GM10847 (cell line): ENCODE results near the gene TNRC6A.

Experiments used
- POLR2A ChIP-seq: IDR thresholded peaks from 2 replicates; pipeline ENCODE4 v1.6.1; 2011; ENCODE audit not compliant: insufficient read length; ENCODE audit errors: extremely low read depth

TNRC6A gene

GRCh38 chr16:24773771-24774427 is 44.4 kb downstream of the TNRC6A start:
- no peak for TF ChIP-seq POLR2A

GRCh38 chr16:24774510-24774909 is 45.1 kb downstream of the TNRC6A start:
- TF ChIP-seq POLR2A: no peak

DNA sequence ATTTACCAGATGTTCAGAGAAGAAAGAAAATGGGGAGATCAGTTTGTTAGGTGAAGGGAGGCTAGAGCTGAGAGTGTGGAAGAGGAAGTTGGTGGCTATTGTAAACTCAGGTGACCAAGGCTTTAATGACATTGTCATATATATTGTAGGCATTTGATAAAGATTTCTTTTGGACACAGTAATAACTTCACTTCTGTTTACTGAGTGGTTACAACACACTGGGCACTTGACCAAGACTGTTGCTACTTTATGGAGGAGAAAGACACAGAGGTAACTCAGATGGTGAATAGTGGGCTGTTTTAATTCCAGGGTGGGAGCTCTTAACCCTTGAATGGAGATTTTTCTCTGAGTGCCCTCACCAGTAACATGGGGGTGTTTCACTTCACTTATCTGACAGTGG is 46.0 kb downstream of the TNRC6A start:
- TF ChIP-seq POLR2A: no peak

DNA sequence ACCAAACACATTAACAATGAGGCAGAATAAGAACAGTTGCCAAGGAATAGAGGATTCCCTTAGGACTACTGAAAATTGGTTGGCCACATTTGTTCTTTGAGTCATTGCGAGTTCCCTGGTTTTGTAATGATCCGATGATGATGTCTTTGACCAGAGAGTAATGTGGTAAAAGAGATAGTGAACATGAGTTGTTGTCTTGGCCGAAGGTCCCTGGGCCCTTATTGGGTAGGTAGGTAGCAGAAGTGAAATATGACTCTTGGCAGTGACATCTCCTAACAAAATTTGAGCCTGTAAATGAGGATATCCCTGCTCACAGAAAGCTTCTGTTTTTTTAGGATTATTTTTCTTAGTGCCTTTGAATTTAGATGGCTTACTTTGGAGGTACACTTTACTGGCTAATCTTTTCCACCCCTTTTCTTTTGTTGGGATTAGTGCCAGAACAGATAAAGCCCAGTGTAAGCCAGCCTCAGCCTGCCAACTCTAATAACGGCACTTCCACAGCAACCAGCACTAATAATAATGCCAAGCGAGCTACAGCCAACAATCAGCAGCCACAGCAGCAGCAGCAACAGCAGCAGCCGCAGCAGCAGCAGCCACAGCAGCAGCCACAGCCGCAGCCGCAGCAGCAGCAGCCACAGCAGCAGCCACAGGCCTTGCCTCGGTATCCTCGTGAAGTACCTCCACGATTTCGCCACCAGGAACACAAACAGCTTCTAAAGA is 47.2 kb downstream of the TNRC6A start:
- TF ChIP-seq POLR2A: no peak

DNA sequence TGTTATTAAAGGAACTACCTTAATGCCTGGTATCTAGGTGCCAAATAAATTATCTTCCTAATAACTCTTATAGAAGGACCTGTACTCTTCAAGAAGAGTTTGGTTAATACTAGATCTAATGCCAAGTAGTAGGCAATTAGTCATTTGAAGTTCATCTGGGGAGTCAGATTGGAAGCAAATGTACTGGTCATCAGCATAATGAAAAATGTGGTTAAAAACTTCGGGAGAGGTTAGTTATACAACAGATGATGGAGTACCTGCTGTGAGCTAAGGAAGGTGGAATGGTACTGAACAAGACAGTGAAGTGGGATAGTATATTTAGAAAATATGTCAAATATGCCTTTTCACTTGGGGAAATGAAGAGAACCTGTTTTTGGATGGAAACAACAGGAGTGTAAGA is 49.2 kb downstream of the TNRC6A start:
- no peak for TF ChIP-seq POLR2A

- no peak for TF ChIP-seq POLR2A
These were observed 51.8 kb downstream of the TNRC6A start for GRCh38 chr16:24781256-24781655.

DNA sequence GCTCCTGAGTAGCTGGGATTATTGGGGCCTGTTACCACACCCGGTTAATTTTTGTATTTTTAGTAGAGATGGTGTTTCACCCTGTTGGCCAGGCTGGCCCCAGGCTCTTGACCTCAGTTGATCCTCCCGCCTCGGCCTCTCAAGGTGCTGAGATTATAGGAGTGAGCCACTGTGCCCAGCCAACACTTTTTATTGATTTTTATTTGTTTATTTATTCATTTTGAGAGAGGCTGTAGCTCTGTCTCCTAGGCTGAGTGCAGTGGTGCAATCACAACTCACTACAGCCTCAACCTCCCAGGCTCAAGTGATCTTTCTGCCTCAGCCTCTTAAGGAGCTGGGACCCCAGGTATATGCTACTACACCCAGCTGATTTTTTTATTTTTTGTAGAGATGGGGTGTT is 54.7 kb downstream of the TNRC6A start:
- no peak for TF ChIP-seq POLR2A

DNA sequence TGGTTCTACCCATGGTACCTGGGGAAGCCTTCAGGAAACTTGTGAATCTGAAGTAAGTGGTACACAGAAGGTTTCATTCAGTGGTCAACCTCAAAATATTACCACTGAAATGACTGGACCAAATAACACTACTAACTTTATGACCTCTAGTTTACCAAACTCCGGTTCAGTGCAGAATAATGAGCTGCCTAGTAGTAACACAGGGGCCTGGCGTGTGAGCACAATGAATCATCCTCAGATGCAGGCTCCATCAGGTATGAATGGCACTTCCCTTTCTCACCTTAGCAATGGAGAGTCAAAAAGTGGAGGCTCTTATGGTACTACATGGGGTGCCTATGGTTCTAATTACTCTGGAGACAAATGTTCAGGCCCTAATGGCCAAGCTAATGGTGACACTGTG is 60.4 kb downstream of the TNRC6A start:
- TF ChIP-seq POLR2A: no peak

DNA sequence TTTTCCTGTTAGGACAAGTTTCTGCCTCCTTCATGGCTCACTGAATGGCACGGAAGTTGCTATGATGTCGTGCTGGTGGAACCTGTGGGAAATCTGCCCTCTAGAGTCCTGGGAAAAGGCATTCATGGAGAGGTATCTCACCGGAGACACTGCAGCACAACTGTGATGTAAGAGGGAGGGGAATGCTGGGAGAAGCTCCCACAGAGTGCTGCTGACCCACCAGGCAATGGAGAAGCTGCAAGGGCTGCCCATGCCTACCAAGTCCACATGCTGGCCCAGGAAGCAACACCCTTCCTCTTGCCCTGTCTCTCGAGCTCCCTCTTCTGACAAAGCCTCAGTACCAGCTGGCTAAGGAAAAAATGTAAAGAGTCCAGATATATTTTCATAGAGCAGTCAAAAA is 71.1 kb downstream of the TNRC6A start:
- no peak for TF ChIP-seq POLR2A

DNA sequence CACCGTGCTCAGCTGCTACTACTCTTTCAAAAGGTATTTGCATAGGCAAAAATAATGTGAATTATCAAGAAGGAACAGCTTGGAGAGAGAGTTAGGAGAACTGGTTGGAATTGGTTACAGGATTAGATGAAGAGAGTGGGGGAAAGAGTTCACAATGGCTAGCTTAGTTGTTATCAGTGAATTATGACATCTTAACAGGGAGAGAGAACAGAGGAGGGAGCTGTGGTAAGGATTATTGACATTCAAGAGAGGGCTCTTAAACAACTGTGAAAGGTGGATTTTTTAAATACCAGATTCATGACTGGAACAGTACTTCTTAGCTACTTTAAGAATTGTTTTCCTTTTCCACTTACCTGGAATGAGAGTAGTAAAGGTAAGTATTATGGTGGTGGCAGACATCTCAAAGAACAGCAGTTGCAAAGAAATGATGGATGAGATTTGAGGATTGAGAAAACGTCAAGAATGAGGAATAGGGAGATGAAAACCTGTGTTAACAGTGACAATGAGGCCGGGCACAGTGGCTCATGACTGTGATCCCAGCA is 72.4 kb downstream of the TNRC6A start:
- no peak for TF ChIP-seq POLR2A

DNA sequence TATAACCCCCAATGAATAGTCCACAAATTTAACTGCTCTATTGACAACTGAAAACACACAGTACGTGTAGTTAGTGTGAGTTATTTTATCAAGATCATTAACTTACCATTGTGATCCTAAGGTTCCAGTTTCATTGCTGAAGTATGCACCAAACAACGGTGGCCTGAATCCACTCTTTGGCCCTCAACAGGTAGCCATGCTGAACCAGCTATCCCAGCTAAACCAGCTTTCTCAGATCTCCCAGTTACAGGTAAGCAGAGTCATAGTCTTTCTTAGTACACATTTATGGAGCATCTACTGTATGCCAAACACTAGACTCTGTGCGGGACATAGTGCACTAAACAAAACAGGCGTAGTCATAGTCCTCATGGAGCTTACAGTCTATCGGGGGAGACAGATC is 76.0 kb downstream of the TNRC6A start:
- TF ChIP-seq POLR2A: no peak

GRCh38 chr16:24807301-24807700 is 77.8 kb downstream of the TNRC6A start:
- no peak for TF ChIP-seq POLR2A

- no peak for TF ChIP-seq POLR2A
These were observed 81.7 kb downstream of the TNRC6A start for GRCh38 chr16:24810951-24811843.

DNA sequence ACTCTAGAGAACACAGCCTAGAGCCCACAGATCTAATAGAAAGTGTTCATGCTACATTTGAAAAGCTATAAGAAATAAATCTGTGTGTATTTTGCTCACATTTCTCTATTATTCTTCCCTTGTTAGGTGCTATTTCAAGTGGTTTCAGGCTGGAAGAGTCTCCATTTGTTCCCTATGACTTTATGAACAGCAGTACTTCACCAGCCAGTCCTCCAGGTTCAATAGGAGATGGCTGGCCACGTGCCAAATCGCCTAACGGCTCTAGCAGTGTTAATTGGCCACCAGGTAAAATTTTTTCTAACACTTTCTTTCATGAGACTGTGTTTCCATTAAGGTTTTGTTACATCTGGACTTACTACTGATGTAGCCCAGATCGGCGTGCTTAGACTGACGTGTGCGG is 85.6 kb downstream of the TNRC6A start:
- no peak for TF ChIP-seq POLR2A

DNA sequence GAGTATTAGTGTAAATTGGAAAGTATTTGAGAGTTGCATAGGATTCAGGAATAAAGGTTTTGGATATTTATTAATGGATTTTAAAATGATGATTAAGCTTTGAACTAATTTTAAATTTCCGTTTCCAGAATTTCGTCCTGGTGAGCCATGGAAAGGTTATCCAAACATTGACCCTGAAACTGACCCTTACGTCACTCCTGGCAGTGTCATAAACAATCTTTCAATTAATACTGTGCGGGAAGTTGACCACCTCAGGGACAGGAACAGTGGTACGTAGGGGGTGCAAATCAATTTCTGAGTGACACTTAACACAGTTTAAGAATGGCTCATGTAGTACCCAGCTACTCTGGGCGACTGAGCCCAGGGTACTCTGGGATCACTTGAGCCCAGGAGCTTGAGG is 87.2 kb downstream of the TNRC6A start:
- no peak for TF ChIP-seq POLR2A

- no peak for TF ChIP-seq POLR2A
These were observed 90.1 kb downstream of the TNRC6A start for GRCh38 chr16:24819462-24820040.

DNA sequence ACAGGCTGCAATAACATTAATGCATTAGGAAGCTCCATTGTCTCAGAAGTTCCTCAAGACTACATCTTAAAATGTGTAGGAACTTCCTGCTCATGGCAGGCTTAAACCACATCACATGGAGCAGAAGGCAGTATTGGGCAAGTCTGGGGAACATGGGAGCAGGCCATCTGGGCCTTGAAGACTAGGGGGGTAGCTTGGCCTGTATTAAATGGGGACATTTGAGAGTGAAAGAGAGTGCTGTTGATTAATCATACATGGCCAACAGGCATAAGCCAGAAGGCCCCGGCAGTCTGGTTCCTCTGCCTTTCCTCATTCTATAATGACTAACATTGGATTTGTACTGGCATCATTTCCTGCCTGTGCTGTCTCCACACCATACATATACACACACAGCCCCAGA is 91.1 kb downstream of the TNRC6A start:
- no peak for TF ChIP-seq POLR2A
